GM21423 (cell line): Measurements from ENCODE around the gene TRIM40.
"Not testable (repeated sequence)": the region's sequence is repeated elsewhere in the genome, so short reads cannot be mapped to it uniquely, and the experiment has no call there.

Source experiments
- ATAC-seq: cut with Tn5 transposase; IDR thresholded peaks from one replicate; pipeline ENCODE4 v1.9.1; 2021; ENCODE audit warnings: mild to moderate bottlenecking, moderate library complexity; ENCODE audit not compliant: unreplicated experiment

TRIM40 gene

GRCh38 chr6:30113003-30113759 is 22.8 kb upstream of the TRIM40 start, which contains the start of gene TRIM31:
Gene TRIM31, minus strand, starts transcription at chr6:30113090. Its CDS starts 285 bp downstream, at chr6:30112805.
- ATAC-seq: peak; percentile 53

GRCh38 chr6:30113841-30114240 is 22.1 kb upstream of the TRIM40 start:
- no peak for ATAC-seq

- ATAC-seq: no peak
These were observed 19.2 kb upstream of the TRIM40 start for GRCh38 chr6:30116724-30117123.

- not testable (repeated sequence) for ATAC-seq
These were observed 17.2 kb upstream of the TRIM40 start for GRCh38 chr6:30118691-30119090.

- no peak for ATAC-seq
These were observed 14.2 kb upstream of the TRIM40 start for GRCh38 chr6:30121446-30122366.

- ATAC-seq: no peak
These were observed 13.4 kb upstream of the TRIM40 start for GRCh38 chr6:30122515-30122914.

- no peak for ATAC-seq
These were observed 8.5 kb upstream of the TRIM40 start for GRCh38 chr6:30127238-30128093.

GRCh38 chr6:30129265-30130178 is 6.4 kb upstream of the TRIM40 start:
- ATAC-seq: no peak

GRCh38 chr6:30130179-30130679 is 5.7 kb upstream of the TRIM40 start:
- no peak for ATAC-seq

GRCh38 chr6:30130887-30131862 is 4.8 kb upstream of the TRIM40 start:
- no peak for ATAC-seq

- no peak for ATAC-seq
These were observed 3.9 kb upstream of the TRIM40 start for GRCh38 chr6:30131947-30132497.

GRCh38 chr6:30135147-30135546 is 793 bp upstream of the TRIM40 start:
- ATAC-seq: no peak

- ATAC-seq: no peak
These were observed 788 bp downstream of the TRIM40 start for GRCh38 chr6:30136570-30137286.

- not testable (repeated sequence) for ATAC-seq
These were observed 4.3 kb downstream of the TRIM40 start for GRCh38 chr6:30140240-30140639.

- no peak for ATAC-seq
These were observed 6.7 kb downstream of the TRIM40 start for GRCh38 chr6:30142665-30143064.

GRCh38 chr6:30143780-30144179 is 7.8 kb downstream of the TRIM40 start:
- no peak for ATAC-seq

- no peak for ATAC-seq
These were observed 8.9 kb downstream of the TRIM40 start for GRCh38 chr6:30144811-30145210.

GRCh38 chr6:30145818-30146217 is 9.9 kb downstream of the TRIM40 start:
- no peak for ATAC-seq
